SU-DHL-6 (cell line): Measurements from ENCODE around the gene CPEB3.

Experiments
- H2AFZ ChIP-seq: fragments of 200-600 bp; sonication (generic); 2 replicates; pipeline ENCODE4 v1.6.1; 2014; ENCODE audit warnings: low read depth, mild to moderate bottlenecking, moderate library complexity, mixed read lengths, antibody characterized with exemption, low read length; ENCODE audit not compliant: severe bottlenecking
- H3F3A ChIP-seq: fragments of 200-600 bp; shearing (Covaris generic); 2 replicates; pipeline ENCODE4 v1.6.0; 2016; ENCODE audit warnings: antibody characterized with exemption, mild to moderate bottlenecking; ENCODE audit not compliant: insufficient read depth
- H3K27ac ChIP-seq: fragments of 200-600 bp; sonication (generic); 2 replicates; pipeline ENCODE4 v1.5.1; 2016; ENCODE audit warnings: low read depth, mild to moderate bottlenecking, low read length, moderate library complexity, mixed read lengths
- H3K27me3 ChIP-seq: fragments of 200-600 bp; sonication (generic), shearing (Covaris generic); 2 replicates; pipeline ENCODE4 v1.6.0; 2014; ENCODE audit warnings: mild to moderate bottlenecking, low read length
- H3K36me3 ChIP-seq: fragments of 200-600 bp; sonication (generic); 2 replicates; pipeline ENCODE4 v1.6.1; 2014; ENCODE audit warnings: mild to moderate bottlenecking, low read length, mixed read lengths
- H3K4me2 ChIP-seq: fragments of 300-600, 200-600 bp; shearing (Covaris generic), sonication (generic); 2 replicates; pipeline ENCODE4 v1.6.0; 2014; ENCODE audit warnings: low read length, low read depth, mild to moderate bottlenecking; ENCODE audit not compliant: poor library complexity, severe bottlenecking
- H3K4me3 ChIP-seq: fragments of 200-600 bp; sonication (generic); 2 replicates; pipeline ENCODE4 v1.5.1; 2014; ENCODE audit warnings: antibody characterized with exemption, low read length, mild to moderate bottlenecking, mixed read lengths; ENCODE audit not compliant: insufficient read depth, poor library complexity, severe bottlenecking
- H3K79me2 ChIP-seq: fragments of 200-600 bp; sonication (generic); 2 replicates; pipeline ENCODE4 v1.6.1; 2014; ENCODE audit warnings: mild to moderate bottlenecking, low read length, moderate library complexity; ENCODE audit not compliant: insufficient read depth
- H3K9ac ChIP-seq: fragments of 200-600 bp; sonication (generic); 2 replicates; pipeline ENCODE4 v1.7.0; 2014; ENCODE audit warnings: mild to moderate bottlenecking, low read length
- H3K9me2 ChIP-seq: fragments of 200-600 bp; sonication (generic); replicated peaks from 2 replicates; pipeline ENCODE4 v1.6.1; 2014; ENCODE audit warnings: low read length; ENCODE audit not compliant: insufficient read depth
- H3K9me3 ChIP-seq: fragments of 200-600 bp; sonication (generic); 2 replicates; pipeline ENCODE4 v1.6.1; 2014; ENCODE audit warnings: low read length, mixed read lengths; ENCODE audit not compliant: insufficient read depth
- H4K20me1 ChIP-seq: fragments of 200-600 bp; sonication (generic); 2 replicates; pipeline ENCODE4 v1.6.1; 2014; ENCODE audit warnings: low read depth, mild to moderate bottlenecking, antibody characterized with exemption, low read length, moderate library complexity, mixed read lengths
- EZH2phosphoT487 ChIP-seq: fragments of 200-600 bp; sonication (generic), shearing (Covaris generic); conservative IDR thresholded peaks from 2 replicates; pipeline ENCODE4 v1.6.1; 2018; ENCODE audit warnings: mild to moderate bottlenecking, antibody characterized with exemption, low read length, moderate library complexity, mixed read lengths

CPEB3 gene

GRCh38 chr10:92001581-92001980 lies 289.3 kb downstream of the CPEB3 start:
- no peak overlapping the region for H3K27ac ChIP-seq
- no peaks in the 10 kb centered on the region for H3F3A ChIP-seq
- H3K9me3 ChIP-seq: no peaks in the 10 kb centered on the region
- no peak overlapping the region for H3K9ac ChIP-seq
- no peak overlapping the region for H3K4me2 ChIP-seq
- TF ChIP-seq EZH2phosphoT487: no peak
- H4K20me1 ChIP-seq: no peaks in the 10 kb centered on the region
- no peak overlapping the region for H3K4me3 ChIP-seq
- H3K27me3 ChIP-seq: no peaks in the 10 kb centered on the region
- no peak overlapping the region for H2AFZ ChIP-seq
- peaks cover 53% of the 10 kb centered on the region for H3K36me3 ChIP-seq
- H3K9me2 ChIP-seq: no peaks in the 10 kb centered on the region
- no peaks in the 10 kb centered on the region for H3K79me2 ChIP-seq
